Subcutaneous abdominal adipose tissue (tissue), 5 donors: Measurements from ENCODE around the gene GMDS.
A peak's percentile ranks its signal among the peaks of the same experiment; 100 is the strongest.

ENCODE experiments used
- H3K27ac ChIP-seq: one replicate; pipeline ENCODE4 v1.7.0; 2013; ENCODE audit warnings: low read depth, mild to moderate bottlenecking, inconsistent platforms, low read length, moderate library complexity
- H3K27me3 ChIP-seq, 5 donors: one replicate each; pipeline ENCODE4 v1.7.0; 2013; ENCODE audit warnings: low read length in 5 of 5, inconsistent platforms in 1 of 5; ENCODE audit not compliant: control insufficient read depth in 5 of 5, insufficient read depth in 4 of 5
- H3K36me3 ChIP-seq, 5 donors: one replicate each; pipeline ENCODE4 v1.7.0; 2013; ENCODE audit warnings: low read length in 5 of 5; ENCODE audit not compliant: control insufficient read depth in 5 of 5, insufficient read depth in 5 of 5
- H3K4me1 ChIP-seq, 5 donors: one replicate each; pipeline ENCODE4 v1.7.0; 2013; ENCODE audit warnings: low read length in 5 of 5, mild to moderate bottlenecking in 3 of 5, moderate library complexity in 1 of 5; ENCODE audit not compliant: control insufficient read depth in 5 of 5, insufficient read depth in 5 of 5
- H3K4me3 ChIP-seq, 5 donors: one replicate each; pipeline ENCODE4 v1.7.0; 2013; ENCODE audit warnings: low read length in 5 of 5, low read depth in 1 of 5
- H3K9ac ChIP-seq, 5 donors: one replicate each; pipeline ENCODE4 v1.7.0; 2013; ENCODE audit warnings: low read length in 5 of 5, mild to moderate bottlenecking in 4 of 5, moderate library complexity in 3 of 5
- H3K9me3 ChIP-seq, 5 donors: one replicate each; pipeline ENCODE4 v1.7.0; 2013; ENCODE audit warnings: low read length in 5 of 5; ENCODE audit not compliant: control insufficient read depth in 5 of 5
- donor health status: healthy.
- donor health status: healthy.
- donor health status: healthy.
- donor health status: healthy.
- donor health status: healthy.

GMDS gene

GRCh38 chr6:2194643-2195042 lies 50.8 kb downstream of the GMDS start:
- no peak overlapping the region for H3K9ac ChIP-seq
- H3K27me3 ChIP-seq = no peaks in the 10 kb centered on the region
- no peaks in the 10 kb centered on the region for H3K9me3 ChIP-seq
- peaks cover 2 to 25% (median 16%) of the 10 kb centered on the region in 5 donors for H3K4me1 ChIP-seq
- H3K4me3 ChIP-seq = no peak overlapping the region
- H3K27ac ChIP-seq = no peak overlapping the region
- H3K36me3 ChIP-seq = no peaks in the 10 kb centered on the region

- no peak overlapping the region for H3K27ac ChIP-seq
- peaks cover 2 to 25% (median 16%) of the 10 kb centered on the region in 5 donors for H3K4me1 ChIP-seq
- no peak overlapping the region for H3K4me3 ChIP-seq
- no peak overlapping the region for H3K9ac ChIP-seq
- no peaks in the 10 kb centered on the region for H3K36me3 ChIP-seq
- no peaks in the 10 kb centered on the region for H3K9me3 ChIP-seq
- no peaks in the 10 kb centered on the region for H3K27me3 ChIP-seq
Measured at GRCh38 chr6:2193931-2194330, 51.5 kb downstream of the GMDS start.

- no peak overlapping the region for H3K9ac ChIP-seq
- H3K27ac ChIP-seq = no peak overlapping the region
- no peak overlapping the region for H3K4me3 ChIP-seq
- no peaks in the 10 kb centered on the region for H3K36me3 ChIP-seq
- H3K27me3 ChIP-seq = no peaks in the 10 kb centered on the region
- H3K4me1 ChIP-seq = peaks cover 2 to 25% (median 16%) of the 10 kb centered on the region in 5 donors
- no peaks in the 10 kb centered on the region for H3K9me3 ChIP-seq
Measured at GRCh38 chr6:2192976-2193375, 52.4 kb downstream of the GMDS start.

GRCh38 chr6:2191390-2191740 lies 54.0 kb downstream of the GMDS start:
- no peak overlapping the region for H3K27ac ChIP-seq
- H3K4me1 ChIP-seq = peaks cover 0 to 12% (median 6%) of the 10 kb centered on the region in 5 donors
- H3K4me3 ChIP-seq = no peak overlapping the region
- H3K36me3 ChIP-seq = no peaks in the 10 kb centered on the region
- no peaks in the 10 kb centered on the region for H3K9me3 ChIP-seq
- H3K27me3 ChIP-seq = no peaks in the 10 kb centered on the region
- no peak overlapping the region for H3K9ac ChIP-seq

GRCh38 chr6:2190661-2191389 lies 54.6 kb downstream of the GMDS start:
- Histone ChIP-seq H3K27ac (no peak overlapping the region), H3K36me3 (no peaks in the 10 kb centered on the region), H3K27me3 (no peaks in the 10 kb centered on the region), H3K9ac (peak overlapping the region in 1 of 5 donors; percentile 26), H3K9me3 (no peaks in the 10 kb centered on the region), H3K4me1 (peaks cover 0 to 8% (median 6%) of the 10 kb centered on the region in 5 donors), H3K4me3 (no peak overlapping the region)

GRCh38 chr6:2188856-2189384 lies 56.5 kb downstream of the GMDS start:
- Histone ChIP-seq H3K9me3 (no peaks in the 10 kb centered on the region), H3K36me3 (no peaks in the 10 kb centered on the region), H3K27me3 (no peaks in the 10 kb centered on the region), H3K4me3 (no peak overlapping the region), H3K4me1 (peaks cover 0 to 8% (median 6%) of the 10 kb centered on the region in 5 donors), H3K9ac (no peak overlapping the region), H3K27ac (no peak overlapping the region)

GRCh38 chr6:2188397-2188796 lies 57.0 kb downstream of the GMDS start:
- Histone ChIP-seq H3K4me3 (no peak overlapping the region), H3K4me1 (peaks cover 0 to 8% (median 6%) of the 10 kb centered on the region in 5 donors), H3K36me3 (no peaks in the 10 kb centered on the region), H3K27me3 (no peaks in the 10 kb centered on the region), H3K9ac (no peak overlapping the region), H3K27ac (no peak overlapping the region), H3K9me3 (no peaks in the 10 kb centered on the region)

- Histone ChIP-seq H3K27me3 (no peaks in the 10 kb centered on the region), H3K4me1 (peaks cover 0 to 8% (median 6%) of the 10 kb centered on the region in 5 donors), H3K4me3 (no peak overlapping the region), H3K9ac (no peak overlapping the region), H3K36me3 (no peaks in the 10 kb centered on the region), H3K27ac (no peak overlapping the region), H3K9me3 (no peaks in the 10 kb centered on the region)
Measured at GRCh38 chr6:2187826-2188225, 57.6 kb downstream of the GMDS start.

GRCh38 chr6:2186516-2186915 lies 58.9 kb downstream of the GMDS start:
- Histone ChIP-seq H3K9me3 (no peaks in the 10 kb centered on the region), H3K36me3 (no peaks in the 10 kb centered on the region), H3K27ac (no peak overlapping the region)

GRCh38 chr6:2185466-2185865 lies 59.9 kb downstream of the GMDS start:
- H3K36me3 ChIP-seq = no peaks in the 10 kb centered on the region
- no peak overlapping the region for H3K4me3 ChIP-seq
- H3K9me3 ChIP-seq = no peaks in the 10 kb centered on the region
- H3K9ac ChIP-seq = no peak overlapping the region
- peaks cover 0 to 3% (median 2%) of the 10 kb centered on the region in 5 donors for H3K4me1 ChIP-seq
- no peaks in the 10 kb centered on the region for H3K27me3 ChIP-seq
- no peak overlapping the region for H3K27ac ChIP-seq

More at GRCh38 chr6:2186516-2186915, 58.9 kb downstream of the GMDS start:
- no peak overlapping the region for H3K4me3 ChIP-seq
- H3K9ac ChIP-seq = no peak overlapping the region
- H3K4me1 ChIP-seq = peaks cover 0 to 8% (median 6%) of the 10 kb centered on the region in 5 donors
- no peaks in the 10 kb centered on the region for H3K27me3 ChIP-seq
